IPS-NIHi7 (cell line): Measurements from ENCODE around the gene VWA3A.
A peak's percentile ranks its signal among the peaks of the same experiment; 100 is the strongest.

Experiments used
- DNase-seq: peaks from one replicate; pipeline ENCODE4 v3.0.0; 2012; ENCODE audit warnings: mixed read lengths; ENCODE audit errors: extremely low spot score

VWA3A gene

GRCh38 chr16:22203091-22203490 is 110.8 kb downstream of the VWA3A start:
- DNase-seq: no peak

- DNase-seq: no peak
Measured at GRCh38 chr16:22204091-22204655, 111.8 kb downstream of the VWA3A start.

GRCh38 chr16:22205577-22206012 is 113.3 kb downstream of the VWA3A start:
- no peak for DNase-seq

- peak; percentile 93 for DNase-seq
Measured at GRCh38 chr16:22206013-22206841, 113.9 kb downstream of the VWA3A start, which contains the start of gene EEF2K. Gene EEF2K (plus strand): TSS chr16:22206278. CDS start chr16:22225730, 19,452 bp downstream.
